Sciatic nerve (tissue), 2 donors: ENCODE results near the gene UBE3B. TPM values are rescaled to one million over a fixed set of nuclear protein-coding genes. Genes with fewer than 3 reads are reported as not detected.

Experiments used
- ATAC-seq: fragments of 200-7000 bp; cut with Tn5 transposase; one replicate; pipeline ENCODE4 v1.9.1; 2020; ENCODE audit warnings: mild to moderate bottlenecking, moderate library complexity
- DNase-seq: peaks from one replicate; pipeline ENCODE4 v3.0.0-alpha.2; 2020; ENCODE audit warnings: low spot score
- intact Hi-C: fragments of 100-400 bp; cut with DNase I; formaldehyde crosslinking; loops from one replicate; pipeline ENCODE4 v1.14.2; 2022
- total RNA-seq: library from RNA; stranded (reverse); fragmentation: NEBNext Ultra II Directional; extraction: Animal tissue kit (Norgen Biotek cat#: 25700); gene quantifications from one replicate; pipeline ENCODE4 v1.2.1, GENCODE V29; 2021
- donor health status: DM: no; HTN: no; CAD: no.
- donor health status: DM: no; HTN: no; CAD: no.

UBE3B gene
- total RNA-seq, 1 donor from 2014 or later, result 40.4 TPM

DNA sequence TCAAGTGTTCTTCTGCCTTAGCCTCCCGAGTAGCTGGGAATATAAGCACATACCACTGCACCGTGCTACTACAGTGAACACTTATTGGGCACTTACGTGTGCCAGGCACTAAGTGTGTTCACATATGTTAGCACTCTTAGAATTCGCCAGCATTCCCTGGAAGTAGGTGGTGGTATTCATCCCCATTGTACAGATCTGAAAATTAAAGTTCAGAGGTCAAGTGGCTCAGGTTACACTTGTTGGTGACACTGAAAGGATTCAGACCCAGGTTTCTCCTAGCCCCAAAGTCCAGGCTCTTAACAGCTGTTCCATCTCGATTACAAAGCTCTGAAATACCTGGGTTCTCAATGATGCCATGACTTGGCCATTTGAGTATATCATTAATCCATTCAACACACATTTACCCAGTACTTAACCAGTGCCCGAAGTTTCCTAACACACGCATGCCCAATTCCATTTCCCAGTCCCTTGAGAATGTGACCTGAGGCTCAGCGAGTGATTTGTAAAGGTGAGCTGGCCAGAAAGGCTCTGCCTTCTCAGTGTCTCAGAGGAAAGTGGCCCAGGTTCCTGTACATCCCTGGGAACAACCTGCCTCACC lies 101.0 kb downstream of the UBE3B start:
- no peak for ATAC-seq
- intact Hi-C loops, result no loop called here
- no peak for DNase-seq

DNA sequence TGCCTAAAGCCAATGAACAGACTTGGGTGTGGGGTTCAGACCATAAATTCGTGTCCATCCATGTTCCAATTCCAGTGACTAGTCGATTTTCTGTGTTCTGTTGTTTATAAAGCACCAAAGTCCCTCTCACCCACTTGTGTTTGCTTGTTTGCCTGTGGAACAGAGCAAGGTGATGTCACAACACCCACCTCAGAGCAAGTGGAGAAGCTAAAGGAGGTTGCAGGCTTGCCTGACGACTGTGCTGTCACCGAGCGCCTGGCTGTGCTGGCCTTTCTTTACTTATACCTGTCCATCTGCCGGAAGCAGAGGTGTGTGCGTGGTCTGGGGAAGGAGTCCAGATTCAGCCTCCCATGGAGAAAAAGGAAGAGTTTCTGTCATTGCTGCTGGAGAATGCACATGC lies 102.2 kb downstream of the UBE3B start:
- ATAC-seq (no peak), DNase-seq (no peak)
- intact Hi-C loops, result no loop called here

DNA sequence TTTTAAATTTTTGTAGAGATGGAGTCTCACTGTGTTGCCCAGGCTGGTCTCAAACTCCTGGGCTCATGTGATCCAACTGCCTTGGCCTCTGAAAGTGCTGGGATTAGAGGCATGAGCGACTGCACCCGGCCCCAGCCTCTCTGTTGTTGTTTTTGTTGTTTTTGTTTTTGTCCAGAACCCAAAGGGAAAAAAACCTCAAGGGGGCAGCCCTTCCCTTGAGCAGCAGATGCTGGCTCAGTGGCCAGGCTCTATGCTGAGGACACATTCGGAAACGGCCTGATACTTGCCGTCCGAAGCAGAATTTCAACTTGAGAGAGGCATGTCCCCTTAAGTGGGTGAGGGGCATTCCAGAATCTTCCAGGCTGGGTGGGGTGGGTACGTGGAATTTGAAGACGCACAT lies 102.8 kb downstream of the UBE3B start:
- ATAC-seq (no peak), DNase-seq (no peak)
- intact Hi-C loops, result no loop called here

DNA sequence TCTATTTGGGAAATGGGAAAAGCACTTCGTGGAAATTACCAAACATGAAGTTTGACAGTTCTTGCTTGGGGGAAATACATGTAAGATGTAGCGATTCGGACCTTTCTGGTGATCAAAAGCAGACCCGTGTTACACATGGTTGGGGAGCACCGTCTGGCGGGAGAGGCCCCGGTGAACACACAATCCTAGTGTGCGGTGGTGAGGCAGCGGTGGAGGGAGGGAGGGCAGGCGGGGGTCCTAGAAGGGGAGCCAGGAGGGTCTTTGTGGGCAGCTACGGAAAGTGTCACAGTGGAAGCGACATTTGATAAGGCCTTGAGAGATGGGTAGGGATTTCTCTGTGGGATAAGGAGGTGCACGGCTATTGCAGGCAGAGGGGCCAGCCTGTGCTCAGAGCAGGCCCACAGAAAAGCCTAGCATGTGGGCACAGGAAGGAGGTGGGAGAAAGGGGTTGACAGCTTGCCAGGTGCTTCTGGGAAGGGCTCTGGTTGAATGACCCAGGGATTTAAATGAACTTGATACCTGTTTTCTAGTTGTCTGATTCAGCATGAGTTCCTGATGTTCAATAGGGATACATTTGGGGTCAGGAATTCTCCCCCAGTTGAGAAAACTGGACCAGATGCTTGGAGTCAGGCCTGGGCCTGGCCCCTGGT lies 103.4 kb downstream of the UBE3B start:
- ATAC-seq, result no peak
- intact Hi-C loops, result no loop called here
- DNase-seq, result no peak

DNA sequence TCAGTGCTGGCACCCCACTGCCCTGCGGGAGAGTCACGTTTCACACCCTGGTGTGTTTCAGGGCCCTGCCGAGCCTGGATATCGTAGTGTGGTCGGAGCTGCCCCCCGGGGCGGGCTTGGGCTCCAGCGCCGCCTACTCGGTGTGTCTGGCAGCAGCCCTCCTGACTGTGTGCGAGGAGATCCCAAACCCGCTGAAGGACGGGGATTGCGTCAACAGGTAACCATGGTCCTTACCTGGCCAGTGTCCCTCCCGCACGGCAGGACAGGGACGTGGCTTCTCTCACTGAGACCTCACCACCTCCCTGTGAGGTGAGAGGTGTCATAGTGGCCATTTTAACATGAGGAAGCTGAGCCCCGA lies 103.9 kb downstream of the UBE3B start:
- ATAC-seq, result no peak
- no peak for DNase-seq
- intact Hi-C loops, result no loop called here

DNA sequence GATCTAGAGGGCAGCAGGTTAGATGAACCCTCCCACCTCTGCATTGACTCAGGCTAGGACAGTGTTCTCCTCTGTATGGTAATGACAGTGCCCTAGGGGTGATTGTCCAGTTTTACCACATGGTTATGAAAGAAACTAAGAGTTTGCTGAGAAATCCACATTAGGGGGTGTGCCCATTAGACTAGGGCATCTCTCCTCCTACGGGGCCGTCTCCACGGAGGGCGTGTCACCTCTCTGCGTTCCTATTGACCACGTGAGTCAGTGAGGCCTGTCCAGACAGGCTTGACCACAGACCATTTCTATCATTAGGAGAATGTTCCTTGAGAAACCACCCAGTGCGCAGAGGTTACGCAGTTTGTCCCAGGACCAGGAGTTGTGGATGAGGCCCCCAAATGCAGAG lies 104.4 kb downstream of the UBE3B start:
- DNase-seq (no peak), ATAC-seq (peak; percentile 81)
- intact Hi-C loops, result no loop called here

DNA sequence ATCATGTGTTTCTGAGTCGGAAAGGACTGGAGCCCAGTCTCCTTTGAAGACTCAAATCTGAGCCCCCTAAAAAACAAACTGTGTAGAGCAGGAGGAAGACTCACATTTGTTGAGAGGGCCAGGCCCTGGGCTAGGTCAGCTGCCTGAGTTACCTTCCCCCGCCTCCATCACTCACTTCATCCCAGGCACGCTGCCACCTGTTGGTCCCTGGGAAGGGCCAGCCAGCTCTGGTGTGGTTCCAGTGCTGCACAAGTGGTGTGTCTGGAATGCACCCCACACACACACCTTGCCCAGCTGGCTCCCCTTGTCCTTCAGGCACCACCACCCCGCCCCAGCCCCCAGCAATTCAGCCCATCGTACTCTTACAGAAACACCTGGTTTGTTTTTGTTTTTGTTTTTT lies 105.2 kb downstream of the UBE3B start:
- intact Hi-C loops, result no loop called here
- no peak for DNase-seq

DNA sequence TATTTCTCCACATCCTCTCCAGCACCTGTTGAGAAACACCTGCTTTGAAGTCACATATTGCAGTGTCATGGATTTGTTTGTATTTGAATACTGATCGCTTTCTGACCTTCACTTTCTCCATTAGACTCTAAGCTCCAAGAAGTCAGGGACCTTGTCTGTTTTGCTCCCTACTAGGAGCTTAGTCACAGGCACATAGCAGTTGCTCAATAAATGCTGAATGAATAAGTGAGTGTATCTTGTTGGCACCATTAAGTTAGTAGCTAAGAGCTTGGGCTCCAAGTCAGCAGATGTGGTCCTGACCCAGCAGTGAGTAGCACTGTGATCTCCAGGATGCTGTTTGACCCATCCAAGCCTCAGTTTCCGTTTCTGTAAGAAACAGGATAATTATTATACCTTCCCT lies 106.3 kb downstream of the UBE3B start:
- no peak for ATAC-seq
- DNase-seq, result no peak
- intact Hi-C loops, result no loop called here

More for the DNA sequence above, 105.2 kb downstream of the UBE3B start:
- no peak for ATAC-seq

Other genes with a start within 250 kb of the UBE3B start
- not detected for gene FOXN4, start 168.3 kb upstream of the UBE3B start, total RNA-seq
- gene MYO1H, start 129.7 kb upstream of the UBE3B start, total RNA-seq, result not detected
- gene KCTD10, start 334 bp upstream of the UBE3B start, total RNA-seq, result 88.8 TPM
- 41.7 TPM for gene MMAB, start 95.9 kb downstream of the UBE3B start, total RNA-seq
- gene MVK, start 96.2 kb downstream of the UBE3B start, total RNA-seq, result 24.4 TPM
- 4.7 TPM for gene FAM222A, start 236.2 kb downstream of the UBE3B start, total RNA-seq